ENCODE results near the gene DEFB114.
"Not testable (repeated sequence)": the region's sequence is repeated elsewhere in the genome, so short reads cannot be mapped to it uniquely, and the experiment has no call there.

DEFB114 gene, protein sequence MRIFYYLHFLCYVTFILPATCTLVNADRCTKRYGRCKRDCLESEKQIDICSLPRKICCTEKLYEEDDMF

DNA sequence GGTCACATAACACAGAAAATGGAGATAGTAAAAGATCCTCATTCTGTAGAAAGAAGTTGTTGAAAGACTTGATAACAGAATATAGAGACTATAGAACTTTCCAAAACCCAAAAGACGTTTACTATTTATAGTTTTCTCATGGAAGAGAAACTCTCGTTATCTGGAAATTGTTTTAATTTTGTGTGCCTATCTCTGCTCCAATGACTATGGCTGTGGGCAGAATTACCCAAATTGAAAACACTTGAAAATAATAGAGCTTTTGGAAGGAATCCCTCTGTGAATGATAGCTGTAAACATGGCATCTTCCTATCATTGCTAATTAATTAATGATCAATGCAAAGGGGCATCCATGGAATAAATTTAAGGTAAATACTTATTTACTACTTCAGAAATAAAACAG is at the start of gene DEFB114:
DEFB114 (minus strand) TSS at position 101 of the 400 bp plus-strand sequence; CDS start at position 42, 59 bp downstream.
- DNase-seq (ENCODE audit: low read depth in 1 of 2, low spot score in 1 of 2) = no peak

DNA sequence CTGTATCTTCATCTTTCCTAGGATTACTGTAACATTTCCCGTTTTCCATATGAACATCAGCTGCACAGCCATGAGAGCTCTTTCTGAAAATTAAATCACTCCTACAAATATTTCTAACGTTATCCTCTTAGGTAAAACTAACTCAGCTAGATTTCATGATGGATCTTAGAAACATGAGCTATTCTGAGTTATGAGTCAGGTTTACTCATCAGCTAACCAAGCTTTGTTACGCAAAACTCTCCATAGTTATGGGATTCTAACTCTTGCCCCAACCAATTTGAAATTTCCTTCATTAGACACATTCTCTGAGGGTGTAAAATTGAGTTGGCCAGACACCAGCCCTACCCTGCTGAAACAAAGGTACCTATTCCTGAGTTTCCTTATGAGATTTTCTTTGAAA is 43.9 kb upstream of the DEFB114 start:
- no peak for DNase-seq (ENCODE audit: low read depth in 1 of 2, low spot score in 1 of 2)

DNA sequence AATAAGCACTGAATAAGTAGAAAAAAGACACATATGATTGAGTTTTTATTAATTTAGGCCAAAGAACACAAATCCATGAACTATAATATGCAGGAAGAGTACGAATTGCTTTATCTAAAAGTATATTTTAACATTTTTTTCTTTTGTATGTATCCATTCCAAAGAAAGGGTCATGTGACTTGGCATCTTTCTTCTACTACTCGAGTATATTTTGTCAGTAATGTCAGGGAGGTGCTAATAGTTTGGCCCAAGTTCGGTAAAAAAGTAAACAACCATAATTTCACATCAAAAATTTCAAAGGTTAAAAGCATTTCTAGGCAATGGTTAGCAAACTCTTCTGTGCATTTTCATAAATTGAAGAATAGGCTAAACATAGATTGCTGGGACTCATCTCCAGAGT is 39.2 kb upstream of the DEFB114 start:
- no peak for DNase-seq (ENCODE audit: low read depth in 1 of 2, low spot score in 1 of 2)

DNA sequence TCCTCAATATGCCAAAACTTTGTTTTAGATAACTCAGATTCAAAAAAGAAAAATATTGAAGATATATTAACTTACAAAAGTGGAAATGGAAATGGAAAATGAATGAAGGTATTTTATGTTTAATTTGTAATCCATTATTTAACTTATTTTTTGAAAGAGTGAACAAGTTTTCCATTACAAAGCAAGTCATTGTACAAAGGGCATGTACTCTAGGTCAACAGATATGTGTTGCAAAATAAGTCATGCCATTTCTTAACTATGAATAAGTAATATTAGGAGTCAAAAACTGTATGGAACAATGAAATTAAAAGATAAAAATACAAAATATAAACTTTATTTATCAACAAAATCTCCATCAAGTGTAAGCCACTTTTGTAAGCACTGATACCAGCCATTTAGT is 31.3 kb upstream of the DEFB114 start:
- DNase-seq (ENCODE audit: low read depth in 1 of 2, low spot score in 1 of 2) = no peak

DNA sequence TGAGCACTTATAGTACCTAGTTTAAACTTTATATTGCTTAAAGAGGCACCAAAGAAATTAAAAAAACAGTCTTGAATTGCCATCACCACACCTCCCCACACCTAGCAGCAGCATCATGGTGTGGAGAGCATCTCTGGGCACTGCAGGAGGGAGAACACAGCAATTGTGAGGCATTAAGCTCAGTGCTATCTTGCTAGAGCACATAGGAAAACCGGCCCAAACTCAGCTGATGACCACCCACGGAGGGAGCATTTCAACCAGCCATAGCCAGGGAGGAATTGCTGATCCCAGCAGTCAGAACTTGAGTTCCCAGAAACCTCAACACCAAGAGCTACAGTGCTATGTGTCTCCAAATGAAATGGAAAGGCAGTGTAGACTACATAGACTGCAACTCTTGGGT is 24.9 kb upstream of the DEFB114 start:
- DNase-seq (ENCODE audit: low read depth in 1 of 2, low spot score in 1 of 2) = no peak

DNA sequence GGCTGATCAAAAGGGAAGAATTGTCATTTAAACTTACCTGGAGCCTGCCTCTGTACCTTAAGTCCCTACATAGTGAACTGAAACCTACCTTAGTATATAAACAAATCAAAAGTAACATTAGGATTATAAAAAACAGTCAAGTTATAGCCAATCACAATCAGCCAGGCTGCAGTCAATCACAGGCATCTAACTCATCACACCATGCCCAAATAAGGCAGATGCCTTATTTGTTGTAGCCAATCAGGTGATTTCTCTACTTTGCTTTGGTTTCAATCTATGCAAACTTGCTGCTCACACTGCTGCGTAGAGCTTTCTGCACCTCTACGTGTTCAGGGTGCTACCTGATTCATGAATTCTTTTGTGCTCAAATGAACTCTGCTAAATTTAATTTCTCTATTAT is 23.8 kb upstream of the DEFB114 start:
- DNase-seq (ENCODE audit: low read depth in 1 of 2, low spot score in 1 of 2) = no peak

DNA sequence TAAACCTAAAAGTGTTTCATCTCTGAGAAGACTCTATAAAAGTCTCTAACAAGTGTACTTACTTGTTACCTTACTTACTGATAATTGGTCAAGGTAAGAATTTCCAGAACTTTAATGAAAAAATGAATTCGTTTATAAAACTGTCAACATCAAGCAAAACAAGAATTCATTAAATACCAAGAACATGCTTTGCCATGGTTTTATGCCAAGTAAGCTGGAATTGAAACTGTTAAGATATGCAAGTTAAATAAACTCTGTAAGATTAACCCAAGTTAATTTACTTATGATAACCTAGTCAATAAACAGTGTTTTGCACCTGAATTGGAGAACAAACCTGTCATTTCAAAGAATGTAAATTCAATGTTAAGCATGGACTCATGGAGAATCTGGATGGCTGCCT is 22.6 kb upstream of the DEFB114 start:
- DNase-seq (ENCODE audit: low read depth in 1 of 2, low spot score in 1 of 2) = no peak

DNA sequence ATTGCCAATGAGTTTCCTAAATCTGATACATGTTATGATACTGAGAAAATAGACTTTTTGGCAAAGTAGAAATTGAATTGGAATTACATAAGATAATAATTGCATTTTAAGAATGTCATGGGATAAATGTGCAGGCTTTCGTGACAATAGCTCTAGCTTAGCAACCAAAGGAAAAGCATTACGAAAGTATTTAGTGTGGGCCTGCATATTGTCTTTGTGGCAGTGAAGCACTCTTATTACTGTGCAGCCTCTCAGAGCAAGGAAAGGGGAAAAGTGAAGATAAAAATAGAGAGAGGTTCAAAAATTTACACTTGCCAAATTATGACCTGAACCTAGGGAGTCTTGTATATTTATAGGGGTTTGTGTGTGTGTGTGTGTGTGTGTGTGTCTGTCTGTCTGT is 18.1 kb upstream of the DEFB114 start:
- DNase-seq (ENCODE audit: low read depth in 1 of 2, low spot score in 1 of 2) = no peak

DNA sequence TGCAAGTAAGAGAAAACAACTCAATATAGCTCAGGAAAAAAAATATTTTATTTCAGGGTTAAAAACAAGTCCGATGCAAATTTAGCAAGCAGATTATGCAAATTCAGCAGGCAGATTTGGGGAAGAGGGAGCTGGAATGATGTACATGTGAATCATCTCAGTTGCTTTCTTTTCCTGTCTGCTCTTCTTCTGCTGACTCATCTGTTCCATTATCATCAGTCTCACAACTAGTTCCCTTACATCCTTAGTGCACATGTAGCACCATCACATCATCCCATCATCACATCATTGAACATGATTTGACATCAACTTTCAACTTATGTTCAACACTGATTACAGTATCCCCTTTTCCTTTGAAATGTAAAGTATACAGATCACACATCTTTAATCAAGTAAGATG is 16.9 kb upstream of the DEFB114 start:
- no peak for DNase-seq (ENCODE audit: low read depth in 1 of 2, low spot score in 1 of 2)

DNA sequence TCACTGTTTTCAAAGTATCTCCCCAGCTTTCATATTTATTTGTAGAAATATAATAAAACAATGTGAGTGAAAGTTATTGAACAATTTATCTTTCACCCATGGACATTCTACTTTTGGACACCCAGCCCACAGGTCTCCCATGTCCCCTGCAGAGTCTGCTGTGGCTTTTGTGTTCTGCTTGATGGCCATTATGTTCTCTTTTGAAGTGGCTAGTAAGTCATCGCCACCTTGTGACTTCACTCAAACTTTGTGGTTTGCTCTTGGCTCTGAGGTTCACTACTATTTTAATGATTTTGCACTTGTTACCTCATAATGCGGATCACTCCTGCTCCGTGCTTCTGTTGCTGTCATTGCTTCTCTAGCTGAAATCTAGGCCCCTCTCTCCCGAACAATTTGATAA is 15.6 kb upstream of the DEFB114 start:
- no peak for DNase-seq (ENCODE audit: low read depth in 1 of 2, low spot score in 1 of 2)

DNA sequence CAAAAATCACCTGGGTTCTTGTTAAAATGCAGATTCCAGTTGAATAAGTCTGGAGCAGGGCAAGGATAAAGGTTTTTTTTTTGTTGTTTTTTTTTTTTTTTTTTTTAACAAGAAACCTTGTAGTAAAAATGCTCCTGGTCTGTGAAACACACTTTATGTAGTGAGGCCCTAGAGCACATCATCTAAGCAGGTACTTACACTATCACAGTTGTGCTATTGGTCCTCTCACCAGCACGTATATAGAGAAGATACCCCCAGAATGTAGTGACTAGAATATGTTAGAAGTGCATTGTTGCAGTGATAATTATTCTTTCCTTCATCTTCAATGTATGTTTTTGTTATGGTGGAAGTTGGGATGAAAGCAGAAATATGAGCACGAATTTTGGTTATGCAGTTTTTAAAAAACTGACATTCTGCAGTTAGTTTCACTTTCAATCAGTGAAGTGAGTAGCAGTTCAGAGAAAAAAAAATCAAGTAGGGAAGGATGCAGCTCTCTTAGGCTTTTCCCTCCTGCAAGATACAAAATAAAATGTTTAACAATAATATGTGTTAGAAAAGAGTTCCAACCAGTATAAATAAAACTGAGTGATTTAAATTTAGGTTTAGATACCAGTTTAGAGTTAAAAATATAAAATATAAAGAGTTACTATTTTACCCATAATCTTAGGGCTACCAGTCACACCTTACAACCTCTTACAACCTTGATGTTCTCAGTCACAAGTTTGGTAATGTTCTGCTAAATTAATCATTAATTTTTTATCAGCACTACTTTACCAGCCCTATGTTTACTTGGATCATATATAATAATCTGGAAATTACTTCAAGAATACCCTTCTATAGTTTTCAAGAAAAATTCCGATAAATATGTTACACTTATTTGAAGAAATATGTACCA is 14.6 kb upstream of the DEFB114 start:
- no peak for DNase-seq (ENCODE audit: low read depth in 1 of 2, low spot score in 1 of 2)

DNA sequence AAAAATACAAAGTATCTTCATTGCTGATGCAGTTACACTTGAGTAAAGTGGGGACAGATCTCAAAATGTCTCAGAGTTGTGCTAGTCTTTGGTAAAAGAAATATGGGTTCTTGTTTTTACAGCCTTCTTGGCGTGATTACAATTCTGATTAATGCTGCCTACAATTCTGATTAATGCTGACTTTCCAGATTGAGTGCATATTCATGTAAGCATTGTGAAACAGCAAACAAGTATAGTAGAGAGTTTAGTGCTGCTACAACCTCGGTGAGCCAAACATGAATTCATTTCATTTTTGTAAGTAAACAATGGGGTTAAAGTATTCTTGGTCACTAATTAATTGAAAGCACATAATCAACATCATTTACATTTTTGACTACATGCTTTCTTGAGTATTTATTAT is 5.6 kb upstream of the DEFB114 start, which contains the start of gene DEFB113:
DEFB113 (minus strand) TSS at position 21 of the 400 bp plus-strand sequence; CDS start at position 21, 0 bp downstream.
- no peak for DNase-seq (ENCODE audit: low read depth in 1 of 2, low spot score in 1 of 2)

DNA sequence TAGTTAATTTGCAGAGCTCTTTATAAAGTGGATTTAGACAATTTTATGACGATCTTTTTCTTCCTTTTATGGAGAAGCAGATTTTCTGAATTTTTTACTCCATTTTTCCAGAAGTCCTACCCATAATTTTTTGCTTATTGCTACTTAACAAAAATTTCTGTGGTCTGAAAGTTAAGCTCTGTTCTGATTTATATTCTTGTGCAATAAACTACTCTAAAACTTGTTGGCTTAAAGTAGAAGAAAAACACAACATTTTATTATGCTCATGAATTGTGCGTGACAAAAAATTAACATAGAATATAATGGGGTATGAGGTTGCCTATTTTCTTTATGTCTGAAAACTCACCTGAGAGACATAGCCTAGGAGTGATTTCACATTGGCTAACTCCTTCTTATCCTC is 2.9 kb upstream of the DEFB114 start:
- no peak for DNase-seq (ENCODE audit: low read depth in 1 of 2, low spot score in 1 of 2)

DNA sequence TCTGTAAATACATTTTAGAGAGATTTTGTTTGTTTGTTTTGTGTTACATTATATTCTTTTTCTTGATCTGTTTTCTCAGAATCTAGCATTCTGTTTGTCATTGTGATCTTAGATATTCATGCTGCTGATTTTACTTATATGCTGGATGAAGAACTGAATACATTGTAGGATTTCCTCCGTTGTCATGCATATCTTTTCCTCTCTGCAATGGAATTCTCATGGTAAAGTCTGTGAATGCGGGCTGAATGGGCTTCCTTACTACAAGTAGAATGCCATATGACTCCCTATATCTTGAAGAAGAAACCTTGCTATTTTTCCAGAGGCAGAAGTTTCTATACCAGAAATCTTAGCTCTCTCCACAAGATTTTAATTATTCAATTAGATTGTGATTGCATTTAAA is 2.4 kb upstream of the DEFB114 start:
- no peak for DNase-seq (ENCODE audit: low read depth in 1 of 2, low spot score in 1 of 2)

DNA sequence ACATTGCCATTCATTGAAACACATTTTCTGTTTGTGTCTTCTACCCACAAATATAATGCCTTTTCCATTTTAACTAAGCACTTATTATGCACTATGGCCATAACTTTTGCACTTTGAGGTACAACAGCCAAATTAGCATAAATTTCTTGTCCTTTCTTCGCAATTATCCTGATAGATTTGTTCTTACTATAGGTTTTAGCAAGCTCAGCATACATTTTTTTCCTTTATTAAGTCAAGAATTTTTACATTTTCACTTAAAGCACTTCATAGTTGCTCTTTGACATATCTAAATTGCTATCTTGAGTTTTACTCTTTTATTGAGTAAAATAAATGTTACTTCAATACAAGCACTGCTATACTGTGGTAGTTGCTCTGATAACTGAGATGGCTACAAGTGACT is 5.8 kb downstream of the DEFB114 start:
- DNase-seq (ENCODE audit: low read depth in 1 of 2, low spot score in 1 of 2) = no peak

DNA sequence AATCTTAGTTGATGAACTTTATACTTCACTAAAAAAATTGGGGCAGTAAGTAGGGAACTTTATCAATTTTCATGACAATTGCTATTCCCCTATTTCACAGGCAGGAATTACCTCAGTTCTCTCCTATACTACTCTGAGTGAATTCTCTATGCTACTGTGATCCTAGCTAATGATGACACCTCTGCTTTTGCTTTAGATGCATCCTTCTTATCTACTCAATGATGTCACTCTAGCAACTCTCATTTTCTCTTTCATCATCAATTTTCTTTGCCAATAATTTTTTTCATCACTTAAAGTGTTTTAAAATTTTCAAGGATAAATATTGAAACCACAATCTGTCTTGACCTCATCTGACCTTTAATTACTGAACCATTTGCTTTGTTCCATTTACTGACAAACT is 8.1 kb downstream of the DEFB114 start:
- no peak for DNase-seq (ENCODE audit: low read depth in 1 of 2, low spot score in 1 of 2)

DNA sequence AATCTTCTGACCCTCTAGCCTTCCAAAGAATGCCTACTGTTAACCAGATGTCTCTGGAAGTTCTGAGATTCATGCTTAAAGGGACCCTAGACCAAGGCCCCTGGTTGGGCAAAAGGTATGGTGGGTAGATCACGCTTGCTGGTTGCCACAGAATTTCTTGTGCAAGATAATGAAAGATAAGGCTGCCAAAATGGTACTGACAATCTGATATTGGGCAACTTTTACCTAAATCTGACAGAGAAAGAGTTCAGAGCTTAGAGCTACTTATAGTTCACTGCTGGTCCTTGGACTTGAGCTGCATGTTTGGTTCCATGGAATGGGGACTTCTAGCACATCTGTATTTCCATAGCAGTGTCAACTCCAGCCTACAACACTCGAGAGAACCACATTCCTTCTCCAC is 12.0 kb downstream of the DEFB114 start:
- no peak for DNase-seq (ENCODE audit: low read depth in 1 of 2, low spot score in 1 of 2)

DNA sequence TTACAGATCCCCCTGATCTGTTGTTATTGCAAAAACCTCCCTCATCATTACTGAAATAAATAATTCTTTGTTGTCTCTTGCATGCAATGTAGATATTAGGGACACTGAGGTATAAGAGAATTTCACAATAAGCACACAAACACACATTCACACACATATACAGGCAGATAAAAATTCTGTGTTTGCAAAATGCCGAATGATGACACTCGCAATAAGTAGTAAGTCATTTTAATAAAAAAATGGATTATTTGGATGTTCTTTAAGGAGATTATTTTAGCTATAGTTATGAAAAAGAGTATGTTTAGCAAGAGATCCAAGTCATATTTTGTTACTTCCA is 13.6 kb downstream of the DEFB114 start:
- no peak for DNase-seq (ENCODE audit: low read depth in 1 of 2, low spot score in 1 of 2)

DNA sequence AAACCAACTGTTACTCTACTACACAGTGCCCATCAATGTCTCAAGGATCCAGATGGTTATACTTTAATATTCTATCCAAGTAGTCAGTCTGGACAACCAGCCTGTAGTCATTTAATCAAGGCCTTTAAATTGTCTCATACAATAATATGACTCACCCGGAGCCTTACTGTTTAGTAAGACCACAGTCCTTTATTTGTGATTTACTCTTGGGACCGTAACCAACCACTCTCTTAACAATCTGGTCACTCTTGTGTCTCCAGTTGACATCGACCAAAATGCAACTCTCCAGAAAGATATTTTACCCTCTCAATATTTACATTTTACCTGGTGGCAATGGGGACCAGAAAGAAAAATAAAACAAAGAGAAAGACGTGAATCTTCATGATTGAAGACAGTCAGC is 14.9 kb downstream of the DEFB114 start:
- no peak for DNase-seq (ENCODE audit: low read depth in 1 of 2, low spot score in 1 of 2)

DNA sequence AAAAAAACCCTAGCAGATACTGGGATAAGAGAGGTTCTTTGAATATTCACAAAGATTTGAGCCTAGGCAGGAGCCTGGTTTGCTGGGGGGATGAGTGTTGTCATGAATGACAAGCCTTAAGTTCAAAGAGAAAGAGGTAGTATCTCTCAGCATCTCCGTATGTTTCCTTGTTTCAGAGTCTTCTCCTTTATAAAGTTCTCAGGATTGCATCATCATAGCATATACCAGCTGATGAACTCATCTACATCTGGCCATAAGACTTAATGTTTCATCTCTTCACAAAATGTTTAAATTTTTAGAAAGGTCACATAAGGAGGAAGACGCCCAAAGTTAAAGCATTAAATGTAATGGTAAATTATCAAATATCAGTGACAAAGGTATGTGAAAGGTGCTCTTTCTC is 17.1 kb downstream of the DEFB114 start:
- no peak for DNase-seq (ENCODE audit: low read depth in 1 of 2, low spot score in 1 of 2)

DNA sequence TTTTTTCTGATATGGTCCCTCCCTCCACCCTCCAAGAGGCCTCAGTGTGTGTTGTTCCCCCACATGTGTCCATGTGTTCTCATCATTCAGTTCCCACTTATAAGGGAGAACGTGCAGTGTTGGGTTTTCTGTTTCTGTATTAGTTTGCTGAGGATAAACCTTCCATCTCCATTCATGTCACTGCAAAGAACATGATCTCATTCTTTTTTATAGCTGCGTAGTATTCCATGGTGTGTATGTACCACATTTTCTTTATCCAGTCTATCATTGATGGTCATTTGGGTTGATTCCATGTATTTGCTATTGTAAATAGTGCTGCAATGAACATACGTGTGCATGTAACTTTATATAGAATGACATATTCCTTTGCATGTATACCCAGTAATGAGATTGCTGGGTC is 19.9 kb downstream of the DEFB114 start:
- DNase-seq (ENCODE audit: low read depth in 1 of 2, low spot score in 1 of 2) = not testable (repeated sequence)

DNA sequence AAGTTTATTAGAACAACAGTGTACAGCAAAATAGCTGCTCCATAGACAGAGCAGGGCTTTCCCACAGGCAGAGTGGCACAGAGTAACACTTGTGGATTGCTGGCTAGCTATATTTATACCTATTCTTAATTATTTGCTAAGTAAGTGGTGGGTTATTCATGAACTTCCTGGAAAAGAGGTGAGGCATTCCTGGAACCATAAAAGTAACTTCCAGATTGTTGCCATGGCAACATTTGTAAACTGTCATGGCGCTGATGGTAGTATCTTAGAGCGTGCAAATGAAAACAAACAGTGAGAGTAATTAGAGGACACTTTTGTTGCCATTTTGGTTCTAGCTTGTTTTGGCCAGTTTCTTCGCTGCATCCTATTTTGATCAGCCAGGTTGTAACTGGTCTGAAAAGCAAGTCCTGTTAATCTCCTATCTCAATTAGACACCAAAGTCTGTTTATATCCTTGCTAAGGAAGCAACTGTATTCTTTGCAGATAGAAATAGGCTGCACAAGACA is 23.9 kb downstream of the DEFB114 start:
- no peak for DNase-seq (ENCODE audit: low read depth in 1 of 2, low spot score in 1 of 2)

DNA sequence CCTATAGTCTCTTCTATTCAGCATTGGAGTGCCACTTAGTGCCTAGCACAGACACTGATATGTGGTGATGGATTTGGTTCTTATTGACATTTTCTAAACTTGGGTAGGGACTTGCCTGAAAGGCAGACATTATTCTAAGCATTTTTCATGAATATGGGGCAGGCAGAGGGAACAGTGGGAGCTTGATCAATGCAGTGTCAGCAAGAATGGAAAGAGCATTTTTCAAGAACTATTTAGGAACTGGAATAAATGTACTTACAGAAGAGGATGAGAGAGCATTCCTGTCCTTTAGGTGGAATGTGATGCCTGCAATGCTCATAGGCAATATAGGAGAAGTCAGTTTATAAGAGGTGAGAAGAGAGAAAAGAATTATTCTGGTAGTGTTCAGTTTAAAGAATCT is 26.2 kb downstream of the DEFB114 start:
- no peak for DNase-seq (ENCODE audit: low read depth in 1 of 2, low spot score in 1 of 2)

All from stimulated activated CD4-positive, alpha-beta T cell treated with anti-CD3 and anti-CD28 coated beads, Interleukin-15, amount 100 ng/mL, for 1 hour (primary cell).